ENCODE measurements around the gene ENTPD6. TPM values are rescaled to one million over a fixed set of nuclear protein-coding genes. Genes with fewer than 3 reads are reported as not detected.
"Not testable (repeated sequence)": the region's sequence is repeated elsewhere in the genome, so short reads cannot be mapped to it uniquely, and the experiment has no call there.

The ENTPD6 gene
- total RNA-seq, 1 experiment from 2014 or later: 86.6 TPM

GRCh38 chr20:25239387-25240370 is 44.2 kb downstream of the ENTPD6 start:
- H3K9me3 Mint-ChIP-seq (ENCODE audit: unreplicated experiment): no peaks in the 10 kb centered on the region
- Histone ChIP-seq H3K27me3 (replicated peaks; ENCODE audit: control insufficient read depth, insufficient read depth, low read length) (no peaks in the 10 kb centered on the region), H3K9me3 (no peaks in the 10 kb centered on the region), H3K4me3 (ENCODE audit: low read depth, low read length) (no peak overlapping the region), H3K4me1 (peaks cover 22% of the 10 kb centered on the region), H3K36me3 (ENCODE audit: control insufficient read depth, insufficient read depth, low read length) (no peaks in the 10 kb centered on the region)
- TF ChIP-seq, protein P1, sequence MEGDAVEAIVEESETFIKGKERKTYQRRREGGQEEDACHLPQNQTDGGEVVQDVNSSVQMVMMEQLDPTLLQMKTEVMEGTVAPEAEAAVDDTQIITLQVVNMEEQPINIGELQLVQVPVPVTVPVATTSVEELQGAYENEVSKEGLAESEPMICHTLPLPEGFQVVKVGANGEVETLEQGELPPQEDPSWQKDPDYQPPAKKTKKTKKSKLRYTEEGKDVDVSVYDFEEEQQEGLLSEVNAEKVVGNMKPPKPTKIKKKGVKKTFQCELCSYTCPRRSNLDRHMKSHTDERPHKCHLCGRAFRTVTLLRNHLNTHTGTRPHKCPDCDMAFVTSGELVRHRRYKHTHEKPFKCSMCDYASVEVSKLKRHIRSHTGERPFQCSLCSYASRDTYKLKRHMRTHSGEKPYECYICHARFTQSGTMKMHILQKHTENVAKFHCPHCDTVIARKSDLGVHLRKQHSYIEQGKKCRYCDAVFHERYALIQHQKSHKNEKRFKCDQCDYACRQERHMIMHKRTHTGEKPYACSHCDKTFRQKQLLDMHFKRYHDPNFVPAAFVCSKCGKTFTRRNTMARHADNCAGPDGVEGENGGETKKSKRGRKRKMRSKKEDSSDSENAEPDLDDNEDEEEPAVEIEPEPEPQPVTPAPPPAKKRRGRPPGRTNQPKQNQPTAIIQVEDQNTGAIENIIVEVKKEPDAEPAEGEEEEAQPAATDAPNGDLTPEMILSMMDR (IDR thresholded peaks at IDR 0.05; ENCODE audit: insufficient read depth in 1 of 2, low read depth in 1 of 2, low read length in 1 of 2, severe bottlenecking in 1 of 2, unreplicated experiment in 1 of 2): no peak
- no peak for DNase-seq
- H3K27ac Mint-ChIP-seq (ENCODE audit: unreplicated experiment): no peak overlapping the region
- H3K27me3 Mint-ChIP-seq (ENCODE audit: insufficient read depth, unreplicated experiment): no peaks in the 10 kb centered on the region
- peaks cover 34% of the 10 kb centered on the region for H3K4me1 Mint-ChIP-seq (ENCODE audit: low read depth, unreplicated experiment)
- intact Hi-C loops (cut with micrococcal nuclease; ENCODE audit: unreplicated experiment): loop anchor here (10.0 kb wide), 1 partner anchor 175 kb away; no protein-coding TSS in a partner anchor
- H3K36me3 Mint-ChIP-seq (ENCODE audit: insufficient read depth, unreplicated experiment): no peaks in the 10 kb centered on the region
- CTCF ChIA-PET: no interaction called here
- no TSS peak for BruUV-seq (replicated peaks)
- no peak overlapping the region for H3K4me3 Mint-ChIP-seq (ENCODE audit: unreplicated experiment)
- POLR2A ChIA-PET: no interaction called here

GRCh38 chr20:25240851-25241658 is 45.5 kb downstream of the ENTPD6 start:
- peaks cover 17% of the 10 kb centered on the region for H3K4me1 ChIP-seq
- H3K36me3 Mint-ChIP-seq (ENCODE audit: insufficient read depth, unreplicated experiment); H3K4me3 ChIP-seq (ENCODE audit: low read depth, low read length); POLR2A ChIA-PET; BruUV-seq (replicated peaks); H3K27me3 Mint-ChIP-seq (ENCODE audit: insufficient read depth, unreplicated experiment); DNase-seq; H3K36me3 ChIP-seq (ENCODE audit: control insufficient read depth, insufficient read depth, low read length); H3K9me3 ChIP-seq; H3K9me3 Mint-ChIP-seq (ENCODE audit: unreplicated experiment); H3K4me3 Mint-ChIP-seq (ENCODE audit: unreplicated experiment); CTCF ChIA-PET; H3K27me3 ChIP-seq (replicated peaks; ENCODE audit: control insufficient read depth, insufficient read depth, low read length): not testable (repeated sequence)
- peak overlapping the region; percentile 62 for H3K27ac Mint-ChIP-seq (ENCODE audit: unreplicated experiment)
- peaks cover 31% of the 10 kb centered on the region for H3K4me1 Mint-ChIP-seq (ENCODE audit: low read depth, unreplicated experiment)
- intact Hi-C loops (cut with micrococcal nuclease; ENCODE audit: unreplicated experiment): loop anchor here (10.0 kb wide), 1 partner anchor 176 kb away; no protein-coding TSS in a partner anchor

GRCh38 chr20:25241659-25241955 is 46.1 kb downstream of the ENTPD6 start:
- H3K4me3 Mint-ChIP-seq (ENCODE audit: unreplicated experiment); H3K9me3 Mint-ChIP-seq (ENCODE audit: unreplicated experiment); H3K36me3 Mint-ChIP-seq (ENCODE audit: insufficient read depth, unreplicated experiment); POLR2A ChIA-PET; H3K4me3 ChIP-seq (ENCODE audit: low read depth, low read length); DNase-seq; H3K36me3 ChIP-seq (ENCODE audit: control insufficient read depth, insufficient read depth, low read length); H3K9me3 ChIP-seq; H3K27me3 ChIP-seq (replicated peaks; ENCODE audit: control insufficient read depth, insufficient read depth, low read length); BruUV-seq (replicated peaks); CTCF ChIA-PET; H3K27me3 Mint-ChIP-seq (ENCODE audit: insufficient read depth, unreplicated experiment); H3K27ac Mint-ChIP-seq (ENCODE audit: unreplicated experiment): not testable (repeated sequence)
- peaks cover 22% of the 10 kb centered on the region for H3K4me1 ChIP-seq
- intact Hi-C loops (cut with micrococcal nuclease; ENCODE audit: unreplicated experiment): loop anchor here (10.0 kb wide), 1 partner anchor 177 kb away; no protein-coding TSS in a partner anchor
- H3K4me1 Mint-ChIP-seq (ENCODE audit: low read depth, unreplicated experiment): peaks cover 35% of the 10 kb centered on the region

DNA sequence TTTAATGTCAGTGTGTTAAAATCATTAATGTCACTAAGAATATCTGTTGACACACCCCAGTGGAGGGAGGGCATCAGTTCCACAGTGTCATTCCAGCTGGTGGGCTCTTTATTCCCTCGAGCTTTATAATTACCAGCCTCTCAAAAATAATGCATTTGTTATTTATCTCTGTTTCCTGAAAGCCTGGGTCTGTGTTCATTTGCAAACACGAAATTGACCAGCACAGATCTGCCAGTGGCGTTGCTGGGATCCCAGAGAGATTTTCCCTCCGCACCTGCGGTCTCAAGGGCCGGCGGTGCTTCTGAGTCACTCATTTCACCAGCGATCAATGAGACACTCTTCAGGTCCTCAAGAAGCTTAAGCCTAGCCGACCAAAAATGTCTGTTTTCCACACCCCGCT is 46.7 kb downstream of the ENTPD6 start:
- no peak for DNase-seq
- Mint-ChIP-seq H3K9me3 (ENCODE audit: unreplicated experiment) (no peaks in the 10 kb centered on the region), H3K4me1 (ENCODE audit: low read depth, unreplicated experiment) (peaks cover 39% of the 10 kb centered on the region), H3K4me3 (ENCODE audit: unreplicated experiment) (no peak overlapping the region), H3K36me3 (ENCODE audit: insufficient read depth, unreplicated experiment) (peaks cover 6% of the 10 kb centered on the region), H3K27ac (ENCODE audit: unreplicated experiment) (no peak overlapping the region), H3K27me3 (ENCODE audit: insufficient read depth, unreplicated experiment) (no peaks in the 10 kb centered on the region)
- Histone ChIP-seq H3K27me3 (replicated peaks; ENCODE audit: control insufficient read depth, insufficient read depth, low read length) (no peaks in the 10 kb centered on the region), H3K4me1 (peaks cover 27% of the 10 kb centered on the region), H3K9me3 (no peaks in the 10 kb centered on the region), H3K4me3 (ENCODE audit: low read depth, low read length) (no peak overlapping the region), H3K36me3 (ENCODE audit: control insufficient read depth, insufficient read depth, low read length) (no peaks in the 10 kb centered on the region)
- POLR2A ChIA-PET: no interaction called here
- no TSS peak for BruUV-seq (replicated peaks)
- TF ChIP-seq, protein P1 (IDR thresholded peaks at IDR 0.05; ENCODE audit: insufficient read depth in 1 of 2, low read depth in 1 of 2, low read length in 1 of 2, severe bottlenecking in 1 of 2, unreplicated experiment in 1 of 2): no peak
- intact Hi-C loops (cut with micrococcal nuclease; ENCODE audit: unreplicated experiment): loop anchor here (10.0 kb wide), 1 partner anchor 177 kb away; no protein-coding TSS in a partner anchor
- CTCF ChIA-PET: no interaction called here

Measured in Caco-2 (cell line).